Right lobe of liver (tissue), 4 donors: ENCODE results near the gene FAM78A.

ENCODE experiments used
- POLR2A ChIP-seq: fragments of 450-650 bp; IDR thresholded peaks from one replicate; pipeline ENCODE4 v1.6.1; 2017; ENCODE audit warnings: antibody characterized with exemption, mild to moderate bottlenecking
- TF ChIP-seq, protein P1 (sequence below), 4 donors: fragments of 200-600 bp in 3 of 4; fragments of 450-650 bp in 1 of 4; IDR thresholded peaks; one replicate each; pipeline versions ENCODE4 v1.5.1 to v1.8.0; 2016 to 2022; ENCODE audit warnings: antibody characterized with exemption in 4 of 4, mild to moderate bottlenecking in 2 of 4
- donor health status: DM: no; HTN: no; CAD: no.
- donor health status: DM: no; HTN: no; CAD: no.
- donor health status: DM: no; HTN: yes; CAD: no.

- TF ChIP-seq, protein P1, sequence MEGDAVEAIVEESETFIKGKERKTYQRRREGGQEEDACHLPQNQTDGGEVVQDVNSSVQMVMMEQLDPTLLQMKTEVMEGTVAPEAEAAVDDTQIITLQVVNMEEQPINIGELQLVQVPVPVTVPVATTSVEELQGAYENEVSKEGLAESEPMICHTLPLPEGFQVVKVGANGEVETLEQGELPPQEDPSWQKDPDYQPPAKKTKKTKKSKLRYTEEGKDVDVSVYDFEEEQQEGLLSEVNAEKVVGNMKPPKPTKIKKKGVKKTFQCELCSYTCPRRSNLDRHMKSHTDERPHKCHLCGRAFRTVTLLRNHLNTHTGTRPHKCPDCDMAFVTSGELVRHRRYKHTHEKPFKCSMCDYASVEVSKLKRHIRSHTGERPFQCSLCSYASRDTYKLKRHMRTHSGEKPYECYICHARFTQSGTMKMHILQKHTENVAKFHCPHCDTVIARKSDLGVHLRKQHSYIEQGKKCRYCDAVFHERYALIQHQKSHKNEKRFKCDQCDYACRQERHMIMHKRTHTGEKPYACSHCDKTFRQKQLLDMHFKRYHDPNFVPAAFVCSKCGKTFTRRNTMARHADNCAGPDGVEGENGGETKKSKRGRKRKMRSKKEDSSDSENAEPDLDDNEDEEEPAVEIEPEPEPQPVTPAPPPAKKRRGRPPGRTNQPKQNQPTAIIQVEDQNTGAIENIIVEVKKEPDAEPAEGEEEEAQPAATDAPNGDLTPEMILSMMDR (IDR thresholded peaks at IDR 0.05) = no peak
- TF ChIP-seq POLR2A = no peak
Observed at GRCh38 chr9:131300444-131300843, 24.1 kb upstream of the FAM78A start.
